ENCODE data around the gene C19orf81.

GRCh38 chr19:50646074-50646807, 3.0 kb upstream of the C19orf81 start:
- TF ChIP-seq, protein P1, sequence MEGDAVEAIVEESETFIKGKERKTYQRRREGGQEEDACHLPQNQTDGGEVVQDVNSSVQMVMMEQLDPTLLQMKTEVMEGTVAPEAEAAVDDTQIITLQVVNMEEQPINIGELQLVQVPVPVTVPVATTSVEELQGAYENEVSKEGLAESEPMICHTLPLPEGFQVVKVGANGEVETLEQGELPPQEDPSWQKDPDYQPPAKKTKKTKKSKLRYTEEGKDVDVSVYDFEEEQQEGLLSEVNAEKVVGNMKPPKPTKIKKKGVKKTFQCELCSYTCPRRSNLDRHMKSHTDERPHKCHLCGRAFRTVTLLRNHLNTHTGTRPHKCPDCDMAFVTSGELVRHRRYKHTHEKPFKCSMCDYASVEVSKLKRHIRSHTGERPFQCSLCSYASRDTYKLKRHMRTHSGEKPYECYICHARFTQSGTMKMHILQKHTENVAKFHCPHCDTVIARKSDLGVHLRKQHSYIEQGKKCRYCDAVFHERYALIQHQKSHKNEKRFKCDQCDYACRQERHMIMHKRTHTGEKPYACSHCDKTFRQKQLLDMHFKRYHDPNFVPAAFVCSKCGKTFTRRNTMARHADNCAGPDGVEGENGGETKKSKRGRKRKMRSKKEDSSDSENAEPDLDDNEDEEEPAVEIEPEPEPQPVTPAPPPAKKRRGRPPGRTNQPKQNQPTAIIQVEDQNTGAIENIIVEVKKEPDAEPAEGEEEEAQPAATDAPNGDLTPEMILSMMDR (IDR thresholded peaks at IDR 0.05) = no peak
- no peak for TF ChIP-seq POLR2AphosphoS5 (IDR thresholded peaks at IDR 0.05)

All from prostate gland (tissue), 2 donors.